Anterior cingulate cortex (tissue), 58 donors: Measurements from ENCODE around the gene NLRP8.
"Not testable (repeated sequence)": the region's sequence is repeated elsewhere in the genome, so short reads cannot be mapped to it uniquely, and the experiment has no call there.

ENCODE experiments used
- DNase-seq, 58 donors: peaks; one replicate each; lab custom pipeline; 2025; lab: John Stamatoyannopoulos, UW

The NLRP8 gene

GRCh38 chr19:55947532-55947931 is at the start of gene NLRP8:
NLRP8 (plus strand) TSS chr19:55947832.
- no peak for DNase-seq

- no peak for DNase-seq
These were observed 48.7 kb upstream of the NLRP8 start for GRCh38 chr19:55898911-55899310.

GRCh38 chr19:55901369-55902079 is 46.1 kb upstream of the NLRP8 start:
- no peak for DNase-seq

DNA sequence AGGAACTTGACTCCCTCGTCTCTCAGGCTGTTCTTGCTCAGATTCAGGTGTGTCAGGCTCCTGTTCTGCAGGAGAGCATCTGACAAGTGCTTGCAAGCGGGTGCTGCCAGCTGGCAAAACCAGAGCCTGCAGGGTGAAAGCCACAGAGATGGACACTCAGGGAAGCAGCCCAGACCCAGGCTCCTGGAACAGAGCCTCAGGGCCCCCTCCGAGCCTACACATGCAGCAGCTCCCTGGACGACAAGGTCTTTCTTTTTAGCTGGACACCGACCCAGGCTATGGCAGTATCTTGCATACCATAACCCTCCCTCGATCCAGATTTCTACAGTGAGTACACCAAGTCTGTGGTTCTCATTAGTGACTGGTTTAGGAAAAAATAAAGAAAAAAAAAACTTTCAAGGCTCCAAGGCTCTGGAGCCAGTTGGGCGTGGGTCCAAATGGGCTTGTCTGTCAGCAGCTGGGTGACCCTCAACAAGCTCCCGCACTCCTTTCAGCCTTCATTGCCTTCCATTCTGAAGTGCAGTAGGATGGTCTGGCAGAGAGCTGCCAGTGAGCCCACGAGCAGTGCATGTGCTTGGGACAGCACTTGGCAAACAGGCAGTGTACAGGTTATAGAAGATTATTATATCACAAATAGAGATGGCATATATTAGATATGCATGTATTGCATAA is 45.4 kb upstream of the NLRP8 start:
- DNase-seq: no peak

GRCh38 chr19:55907286-55907685 is 40.3 kb upstream of the NLRP8 start:
- DNase-seq: no peak

DNA sequence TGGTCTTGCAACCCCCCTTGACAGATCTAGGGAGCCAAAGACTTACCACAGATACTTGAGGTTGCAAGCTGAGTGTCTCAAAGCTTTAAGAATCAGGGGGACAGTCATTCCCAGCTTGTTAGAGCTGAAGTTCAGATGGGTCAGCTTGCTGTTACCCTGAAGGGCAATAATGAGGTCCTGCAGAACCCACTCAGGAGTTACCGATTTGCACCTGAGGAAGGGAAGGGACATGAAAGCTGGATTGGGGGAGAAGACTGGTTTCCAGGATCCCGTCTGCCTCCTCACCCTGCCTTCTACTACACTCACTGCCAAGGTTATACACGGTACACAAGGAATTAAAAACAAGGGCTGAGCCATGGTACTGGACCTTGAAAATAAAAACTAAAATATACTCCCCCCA is 39.9 kb upstream of the NLRP8 start:
- no peak for DNase-seq

- DNase-seq: no peak
These were observed 37.8 kb upstream of the NLRP8 start for GRCh38 chr19:55909801-55910200.

GRCh38 chr19:55912916-55913315 is 34.7 kb upstream of the NLRP8 start:
- no peak for DNase-seq

- DNase-seq: peak in 1 of 58 donors; percentile 0
These were observed 33.9 kb upstream of the NLRP8 start for GRCh38 chr19:55913643-55914268.

GRCh38 chr19:55923556-55923955 is 24.1 kb upstream of the NLRP8 start:
- no peak for DNase-seq

DNA sequence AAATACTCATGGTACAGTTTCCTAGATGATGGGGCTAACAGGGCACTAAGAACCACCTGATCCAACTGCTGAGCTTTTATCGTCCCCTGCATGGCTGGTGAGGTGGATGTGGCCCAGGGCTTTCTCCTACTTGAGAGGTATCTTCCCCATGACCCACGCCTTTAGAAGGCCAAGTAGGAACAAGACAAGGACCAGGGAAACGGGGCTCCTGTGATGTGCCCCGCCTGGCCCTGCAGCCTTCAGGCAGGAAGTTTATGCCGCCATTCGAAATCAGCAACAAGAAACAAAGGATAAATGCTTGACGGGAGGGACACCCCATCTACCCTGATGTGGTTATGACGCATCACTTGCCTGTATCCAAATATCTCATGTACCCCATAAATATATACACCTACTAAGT is 19.6 kb upstream of the NLRP8 start:
- DNase-seq: no peak

DNA sequence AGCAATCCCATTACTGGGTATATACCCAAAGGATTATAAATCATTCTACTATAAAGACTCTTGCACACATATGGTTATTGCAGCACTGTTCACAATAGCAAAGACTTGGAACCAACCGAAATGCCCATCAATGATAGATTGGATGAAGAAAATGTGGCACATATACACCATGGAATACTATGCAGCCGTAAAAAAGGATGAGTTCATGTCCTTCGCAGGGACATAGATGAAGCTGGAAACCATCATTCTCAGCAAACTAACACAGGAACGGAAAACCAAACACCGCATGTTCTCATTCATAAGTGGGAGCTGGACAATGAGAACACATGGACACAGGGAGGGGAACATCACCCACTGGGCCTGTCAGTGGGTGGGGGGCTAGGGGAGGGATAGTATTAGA is 18.4 kb upstream of the NLRP8 start:
- DNase-seq: not testable (repeated sequence)

- DNase-seq: no peak
These were observed 16.6 kb upstream of the NLRP8 start for GRCh38 chr19:55930996-55931515.

- DNase-seq: no peak
These were observed 15.7 kb upstream of the NLRP8 start, which contains the start of gene NLRP13 for GRCh38 chr19:55931936-55932386. NLRP13 (minus strand) TSS chr19:55932336; CDS start chr19:55932311, 25 bp downstream.

- DNase-seq: no peak
These were observed 12.4 kb upstream of the NLRP8 start for GRCh38 chr19:55935206-55935605.

GRCh38 chr19:55939206-55939605 is 8.4 kb upstream of the NLRP8 start:
- DNase-seq: no peak

DNA sequence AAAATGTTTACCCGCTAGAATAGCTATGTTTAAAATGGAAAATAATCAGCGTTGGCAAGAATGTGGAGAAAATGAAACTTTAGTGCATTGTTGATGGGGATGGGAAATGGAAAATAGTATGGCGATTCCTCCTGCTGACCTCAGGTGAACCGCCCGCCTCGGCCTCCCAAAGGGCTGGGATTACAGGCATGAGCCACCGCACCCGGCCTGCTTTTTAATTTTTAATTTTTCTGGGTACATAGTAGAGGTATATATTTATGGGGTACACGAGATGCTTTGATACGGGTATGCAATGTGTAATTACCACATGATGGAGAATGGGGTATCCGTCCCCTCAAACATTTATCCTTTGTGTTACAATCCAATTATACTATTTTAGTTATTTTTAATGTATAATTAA is 7.3 kb upstream of the NLRP8 start:
- no peak for DNase-seq

GRCh38 chr19:55950566-55950965 is 2.9 kb downstream of the NLRP8 start:
- not testable (repeated sequence) for DNase-seq

GRCh38 chr19:55956431-55956830 is 8.8 kb downstream of the NLRP8 start:
- DNase-seq: no peak

DNA sequence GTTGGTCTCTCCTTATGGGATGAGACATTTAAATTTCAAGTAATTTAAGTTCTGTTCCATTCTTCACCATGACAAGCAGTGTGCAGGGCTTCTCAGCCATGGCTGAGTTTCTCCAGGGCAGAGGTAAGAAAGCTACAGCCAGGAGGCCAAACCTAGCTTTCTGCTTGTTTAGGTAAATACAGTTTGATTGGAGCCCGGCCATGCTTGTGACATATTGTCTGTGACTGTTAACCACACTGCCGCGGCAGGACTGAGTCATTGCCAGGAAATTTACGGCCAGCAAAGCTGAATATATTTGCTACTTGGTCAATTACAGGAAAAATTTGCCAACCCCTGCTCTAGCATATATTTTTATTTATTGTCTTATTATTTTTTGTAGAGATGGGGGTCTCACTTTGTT is 10.7 kb downstream of the NLRP8 start:
- no peak for DNase-seq

- no peak for DNase-seq
These were observed 12.5 kb downstream of the NLRP8 start for GRCh38 chr19:55959996-55960675.
